NCI-H128 (cell line): ENCODE results near the gene HSPA12A.

Experiments
- DNase-seq: peaks from one replicate; lab custom pipeline; 2025; ENCODE audit not compliant: unreplicated experiment; lab: John Stamatoyannopoulos, UW

HSPA12A gene

DNA sequence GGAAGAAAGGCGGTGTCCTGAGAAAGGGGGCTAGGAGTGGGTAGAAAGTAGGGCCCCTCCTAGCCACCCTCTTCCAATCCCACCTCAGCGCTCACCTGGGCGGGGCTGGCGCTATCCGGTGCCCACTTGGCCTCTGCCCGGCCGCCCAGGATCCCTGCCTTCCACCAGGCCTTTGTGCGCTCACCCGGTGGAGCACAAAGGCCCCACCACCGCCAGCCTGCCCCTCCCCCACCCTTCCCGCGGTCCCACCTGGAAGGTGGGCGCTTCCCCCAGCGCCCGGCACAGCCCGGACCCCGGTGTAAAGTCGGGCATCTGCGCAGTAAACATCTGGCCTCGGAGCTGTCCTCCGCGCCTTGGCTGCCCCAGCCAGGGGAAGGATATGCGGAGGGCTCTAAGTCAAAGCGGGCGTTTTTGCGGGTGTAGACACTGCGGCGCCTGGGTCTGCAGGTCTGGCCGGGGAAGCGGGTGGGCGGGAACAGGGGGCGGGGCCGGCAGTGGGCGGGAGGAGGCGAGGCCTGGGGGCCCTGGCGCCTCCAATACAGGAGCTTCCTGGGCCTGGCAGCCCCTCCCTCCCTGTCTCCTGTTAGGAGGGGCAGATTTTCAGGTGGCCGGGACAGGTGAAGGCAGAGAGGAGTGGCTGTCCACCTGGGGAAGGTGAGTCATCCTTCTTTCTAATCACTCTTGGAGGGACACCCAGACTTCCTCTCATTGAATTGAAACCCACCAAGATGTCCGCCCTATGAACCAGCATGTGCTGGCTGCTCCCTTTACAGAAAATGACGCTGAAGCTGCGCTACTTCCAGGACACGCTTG, 72.3 kb downstream of the HSPA12A start:
- DNase-seq, result no peak

DNA sequence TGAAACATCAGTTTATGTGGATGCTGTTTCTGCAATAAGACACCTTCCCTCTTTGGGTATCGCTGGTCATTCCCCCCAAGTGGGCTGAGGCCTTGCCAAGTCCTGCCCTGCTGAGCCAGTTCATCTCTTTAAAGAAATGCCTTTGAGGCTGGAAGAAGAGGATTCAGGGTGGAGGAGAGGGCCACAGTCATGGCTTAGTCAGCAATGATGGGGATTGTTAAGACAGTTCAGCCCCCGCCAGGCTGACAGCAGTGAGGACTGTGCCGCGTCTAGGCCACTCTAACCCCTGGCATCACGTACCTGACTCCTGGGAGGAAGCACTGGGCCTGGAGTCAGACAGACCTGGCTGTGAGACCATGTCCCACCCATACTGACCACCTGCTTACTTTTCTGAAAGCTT, 73.3 kb downstream of the HSPA12A start:
- DNase-seq, result no peak

DNA sequence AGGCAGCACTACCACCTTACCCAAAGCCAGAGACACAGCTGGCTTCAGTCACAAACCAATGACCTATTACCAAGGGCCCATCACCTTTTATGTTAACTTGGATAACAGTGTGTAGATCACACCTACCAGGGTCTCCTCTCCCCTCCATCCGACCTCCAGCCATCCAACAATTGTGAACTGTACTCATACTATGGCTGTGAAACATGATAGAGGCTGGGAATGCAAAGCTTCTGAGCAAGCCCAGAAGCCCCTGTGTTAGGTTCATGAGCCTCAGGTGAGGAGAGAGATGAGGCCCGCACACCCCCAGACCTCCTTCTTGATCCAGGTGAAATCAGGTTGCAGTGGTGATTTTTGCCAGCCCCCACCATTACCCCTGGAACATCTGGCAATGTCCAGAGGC, 73.9 kb downstream of the HSPA12A start:
- DNase-seq, result no peak

DNA sequence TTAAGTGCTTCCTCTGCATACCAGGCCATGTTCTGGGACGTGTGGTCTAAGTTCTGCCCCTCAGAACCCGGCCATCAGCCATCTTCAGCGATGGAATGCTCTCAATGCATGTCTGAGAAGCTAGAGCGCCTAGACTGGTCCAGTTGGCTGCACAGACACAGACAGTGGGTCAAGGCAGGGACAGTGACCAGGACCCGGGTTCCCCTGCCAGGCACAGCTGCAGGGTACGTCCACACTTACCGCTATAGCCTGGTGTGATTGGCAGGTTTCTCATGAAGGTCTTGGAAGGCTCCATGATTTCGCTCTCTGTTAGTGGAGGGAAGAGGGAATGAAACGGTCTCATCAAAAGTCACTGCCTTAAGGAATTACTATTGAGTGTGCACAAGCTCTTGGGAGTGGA, 74.3 kb downstream of the HSPA12A start:
- DNase-seq, result no peak

DNA sequence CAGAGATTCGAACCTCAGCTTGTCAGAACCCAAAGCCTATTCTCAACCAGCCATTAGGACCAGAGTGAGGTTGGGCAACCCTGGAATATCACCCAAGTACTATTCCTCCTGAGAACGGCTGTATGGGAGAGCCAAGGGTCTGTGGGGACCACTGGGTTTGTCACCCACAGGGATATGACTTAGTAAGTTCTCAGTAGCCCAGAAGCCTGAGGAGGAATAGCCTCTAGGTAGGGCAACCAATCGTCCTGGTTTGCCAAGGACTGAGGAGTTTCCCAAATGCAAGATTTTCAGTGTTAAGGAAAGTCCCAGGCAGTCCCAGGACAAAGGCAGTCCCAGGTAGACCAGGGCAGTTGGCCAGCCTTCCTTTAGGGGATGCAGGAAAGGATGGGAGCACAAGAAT, 74.9 kb downstream of the HSPA12A start:
- DNase-seq, result no peak

DNA sequence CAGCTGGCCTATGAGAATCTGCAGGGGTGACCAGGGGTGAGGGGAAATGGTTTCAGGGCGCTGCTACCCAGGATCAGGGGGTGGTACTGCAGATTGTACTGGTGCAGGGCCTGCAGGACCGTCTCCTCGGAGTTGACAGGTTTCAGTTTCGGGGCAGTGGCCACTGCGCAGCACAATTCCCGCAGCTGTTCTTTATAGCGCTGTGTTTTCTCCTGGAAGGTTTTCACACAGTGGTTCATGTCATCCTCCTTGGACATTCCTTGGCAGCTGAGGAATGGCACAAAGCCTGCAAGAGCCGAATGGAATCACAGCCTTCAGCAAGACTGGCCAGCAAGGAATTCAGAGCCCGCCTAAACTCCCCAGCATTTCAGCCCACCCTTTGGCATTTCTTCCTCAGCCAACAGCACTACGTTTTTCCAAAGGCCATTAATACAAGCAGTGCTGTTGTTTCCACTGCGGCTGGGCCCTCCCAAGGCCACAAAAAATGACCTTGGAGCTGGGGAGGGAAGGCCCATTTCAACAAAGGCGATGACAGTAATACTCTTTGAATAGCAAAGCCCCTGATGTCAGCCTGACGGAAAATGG, 76.7 kb downstream of the HSPA12A start:
- DNase-seq, result no peak

DNA sequence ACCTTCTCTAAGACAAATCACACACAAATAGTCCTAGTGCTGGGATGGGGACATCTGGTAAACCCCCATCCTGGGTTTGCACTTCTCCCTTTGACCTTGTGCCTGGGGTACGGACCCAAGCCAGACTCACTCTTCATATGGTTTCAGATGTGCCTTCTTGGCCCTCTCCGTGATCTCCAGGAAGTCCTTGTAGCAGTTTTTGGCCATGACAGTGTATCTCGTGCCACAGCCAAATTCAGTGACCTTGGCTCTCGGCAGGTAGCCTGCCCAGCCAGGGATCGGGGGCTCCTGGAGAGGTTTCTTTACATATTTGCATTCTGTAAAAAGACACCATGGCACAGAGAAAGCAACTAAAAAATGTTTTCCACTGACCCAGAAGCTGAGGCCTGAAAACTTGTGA, 77.7 kb downstream of the HSPA12A start:
- no peak for DNase-seq

DNA sequence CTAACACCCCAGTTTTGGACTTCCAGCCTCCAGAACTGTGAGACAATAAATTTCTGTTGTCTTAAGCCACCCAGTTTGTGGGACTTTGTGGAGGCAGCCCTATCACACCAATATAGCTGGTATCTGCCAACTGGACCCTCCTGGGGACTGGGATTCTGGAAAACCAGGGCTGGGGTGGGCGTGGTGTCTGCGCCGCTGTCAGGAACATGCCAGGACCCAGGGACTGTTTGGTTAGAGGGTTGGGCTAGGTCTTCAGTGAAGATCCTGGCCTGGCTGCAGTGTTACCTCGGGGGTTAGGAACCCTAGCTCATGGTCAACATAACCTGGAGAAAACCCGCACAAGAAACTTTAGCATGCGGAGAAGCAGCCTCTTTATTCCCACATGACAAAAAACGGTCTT, 79.0 kb downstream of the HSPA12A start:
- DNase-seq, result no peak

DNA sequence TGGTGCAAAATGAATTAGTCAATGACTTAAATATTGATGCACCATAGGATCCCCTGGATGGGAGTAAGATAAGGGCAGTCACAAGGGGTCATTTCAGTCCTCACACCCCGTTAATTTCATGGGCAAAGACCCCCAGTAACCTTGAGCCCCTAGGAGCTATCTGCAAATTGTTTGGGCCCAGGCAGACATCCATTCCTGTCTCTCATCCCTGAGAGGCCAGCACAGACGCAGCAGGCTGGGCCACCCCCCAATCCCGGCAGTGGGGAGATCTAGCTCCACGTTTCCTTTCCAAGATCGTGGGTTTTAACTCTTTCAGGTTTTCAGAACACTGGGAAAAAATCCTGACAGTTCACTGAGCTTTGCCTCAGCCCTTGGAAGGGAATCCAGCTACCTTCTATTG, 81.5 kb downstream of the HSPA12A start:
- no peak for DNase-seq

DNA sequence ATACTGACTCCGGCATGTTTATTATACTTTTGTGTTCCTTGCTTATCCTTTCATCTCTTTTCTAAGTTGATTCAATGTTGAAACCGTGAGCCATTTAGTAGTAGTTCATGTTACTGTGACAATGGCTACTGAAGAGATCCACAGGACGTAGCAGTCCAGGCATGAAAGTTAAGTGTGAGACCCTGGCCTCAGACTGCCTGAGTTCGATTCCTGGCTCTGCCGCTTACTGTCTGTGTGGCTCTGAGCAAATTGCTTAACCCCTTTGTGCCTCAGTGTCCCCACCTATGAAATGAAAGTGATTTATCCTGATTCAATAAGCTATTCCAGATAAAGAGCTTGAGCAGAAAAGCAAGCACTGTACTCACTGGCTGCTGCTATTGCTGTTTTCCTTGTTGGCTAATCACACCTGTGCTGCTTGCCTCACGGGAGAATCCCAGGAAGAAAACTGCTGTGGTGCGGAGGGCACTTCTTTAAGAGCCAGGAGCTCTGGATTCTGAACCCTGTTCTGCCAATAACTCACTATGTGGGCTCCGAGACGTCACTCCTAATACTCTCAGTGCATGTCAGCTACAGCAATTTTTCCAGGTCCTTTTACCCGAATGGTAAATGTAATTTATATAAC, 83.2 kb downstream of the HSPA12A start:
- no peak for DNase-seq

DNA sequence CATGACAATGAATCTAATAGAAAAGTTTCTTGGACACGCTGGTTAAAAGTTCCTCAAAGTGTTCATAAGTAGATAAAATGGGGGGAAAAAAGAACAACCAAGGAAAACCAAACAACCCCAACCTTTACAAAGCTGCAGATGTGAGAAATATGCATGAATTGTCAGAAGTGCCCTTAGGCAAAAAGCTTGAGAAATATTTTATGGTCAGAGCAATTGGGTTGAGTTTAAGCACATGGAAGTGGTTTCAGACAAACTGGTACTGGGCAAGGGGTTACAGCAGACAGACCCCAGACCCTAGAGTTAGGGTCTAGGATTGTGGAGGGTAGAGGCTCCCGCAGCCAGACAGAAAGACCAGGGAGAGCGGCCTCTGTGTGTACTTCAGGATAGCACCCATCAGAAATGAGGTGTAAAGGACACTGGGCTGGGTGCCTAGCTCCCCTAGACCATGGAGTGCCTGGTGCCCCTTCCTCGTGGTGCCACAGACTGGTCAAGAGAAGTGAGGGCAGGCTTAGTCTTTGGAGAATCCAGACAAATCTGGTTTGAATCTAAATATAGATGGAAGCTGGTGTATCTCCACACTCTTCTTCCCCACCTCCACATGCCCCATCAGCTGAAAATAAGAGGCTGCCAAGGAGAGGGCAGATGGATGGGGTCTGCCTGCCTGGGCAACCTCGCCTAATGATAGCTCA, 84.4 kb downstream of the HSPA12A start:
- DNase-seq, result no peak

DNA sequence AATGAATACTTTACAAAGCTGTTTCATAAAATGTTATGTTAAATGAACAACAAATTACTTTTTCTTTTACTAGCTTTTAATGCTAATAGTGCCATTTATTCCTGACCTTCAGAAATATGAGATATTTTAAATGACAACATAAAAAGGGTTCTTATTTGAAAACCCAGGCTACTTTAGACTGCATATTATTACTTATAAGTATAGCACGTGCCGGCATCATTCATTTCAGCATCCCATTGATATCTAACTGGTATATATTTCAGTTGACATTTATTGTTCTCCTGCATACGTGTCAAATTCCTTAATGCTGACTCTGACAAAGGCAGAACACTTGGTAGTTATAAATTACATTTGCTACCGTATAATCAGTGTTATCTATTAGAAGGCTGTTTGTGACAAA, 86.3 kb downstream of the HSPA12A start:
- no peak for DNase-seq

DNA sequence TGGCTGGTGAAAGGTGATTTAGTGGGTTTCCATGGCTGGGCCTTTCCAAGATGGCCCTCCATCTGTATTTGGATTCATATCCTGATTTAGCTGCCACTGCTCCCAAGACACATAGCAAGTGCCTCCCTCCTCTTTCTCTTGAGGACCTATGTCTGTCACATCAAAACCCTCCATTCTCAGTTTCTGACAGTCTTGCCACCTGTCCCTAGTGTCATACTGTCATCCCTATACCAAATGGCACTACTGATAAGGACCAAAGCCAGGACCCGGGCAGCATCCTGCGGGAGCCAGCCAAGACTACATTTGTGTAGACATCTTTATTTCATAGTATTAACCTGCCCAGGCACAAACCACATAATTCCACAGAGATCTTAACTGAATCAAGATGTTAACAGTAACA, 86.8 kb downstream of the HSPA12A start:
- DNase-seq, result no peak

DNA sequence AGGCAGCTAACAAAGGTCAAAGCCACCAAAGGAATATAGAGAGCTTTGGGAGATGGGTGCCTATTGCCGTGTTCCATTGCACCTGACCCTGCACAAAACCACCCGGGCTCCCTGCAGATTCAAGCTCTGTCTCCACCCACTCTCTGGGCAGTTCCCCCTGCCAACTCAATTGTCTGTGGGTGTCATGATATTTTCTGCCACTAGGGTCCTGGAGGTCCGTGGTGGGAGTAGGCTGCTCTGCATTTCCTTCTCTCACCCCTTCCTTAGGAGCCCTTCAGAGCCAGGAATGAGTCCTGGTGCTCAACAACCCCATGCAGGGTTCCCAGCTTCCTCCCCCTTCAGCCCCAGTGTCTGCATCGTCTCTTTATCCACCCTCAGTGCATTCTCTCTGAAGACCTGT, 87.5 kb downstream of the HSPA12A start:
- no peak for DNase-seq

DNA sequence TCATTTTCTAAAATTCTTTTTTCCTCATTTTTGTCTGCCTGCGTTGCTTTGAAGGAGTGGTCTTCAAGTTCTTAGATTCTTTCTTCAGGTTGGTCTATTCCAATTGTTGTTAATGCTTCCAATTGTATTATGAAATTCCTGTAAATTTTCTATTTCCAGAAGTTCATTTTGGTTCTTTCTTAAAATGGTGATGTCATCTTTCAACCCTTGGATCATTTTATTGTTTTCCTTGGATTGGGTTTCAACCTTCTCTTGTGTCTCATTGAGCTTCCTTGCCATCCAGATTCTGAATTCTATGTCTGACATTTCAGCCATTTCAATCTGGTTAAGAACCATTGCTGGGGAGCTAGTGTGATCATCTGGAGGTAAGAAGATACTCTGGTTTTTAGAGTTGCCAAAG, 88.5 kb downstream of the HSPA12A start:
- no peak for DNase-seq

DNA sequence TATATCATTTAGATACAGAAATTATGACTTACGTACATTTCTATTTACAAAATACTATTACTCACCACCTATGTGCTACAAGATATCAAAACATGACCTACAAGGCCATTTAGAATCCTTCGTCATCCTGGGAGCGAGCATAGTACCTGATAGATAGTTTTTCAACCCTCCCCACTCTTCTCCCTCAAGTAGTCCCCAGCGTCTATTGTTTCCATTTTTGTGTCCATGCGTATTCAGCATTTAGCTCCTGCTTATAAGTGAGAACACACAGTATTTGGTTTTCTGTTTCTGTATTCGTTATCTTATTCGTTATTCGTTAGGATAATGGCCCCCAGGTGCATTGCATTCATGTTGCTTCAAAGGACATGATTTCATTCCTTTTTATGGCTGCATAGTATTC, 93.5 kb downstream of the HSPA12A start:
- DNase-seq, result no peak

DNA sequence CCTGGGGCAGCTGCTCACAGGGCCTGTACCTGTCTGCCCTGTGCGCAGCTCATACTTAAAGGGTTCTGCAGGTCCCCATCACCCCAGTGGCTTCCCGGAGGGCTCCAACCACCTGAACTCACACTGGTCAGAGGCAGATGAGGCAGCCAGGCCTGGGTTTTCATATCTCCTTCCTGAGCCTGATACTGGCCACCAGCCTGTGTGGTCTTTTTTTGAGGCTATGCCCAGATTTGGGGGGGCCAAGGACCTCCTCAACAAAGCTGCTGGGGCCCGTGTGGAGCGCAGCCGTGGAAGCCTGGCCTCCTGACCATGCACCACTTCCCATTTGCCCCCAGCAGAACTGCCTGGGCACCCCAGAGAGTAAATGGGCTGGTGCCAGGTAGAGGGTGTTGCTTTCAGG, 95.9 kb downstream of the HSPA12A start:
- DNase-seq, result no peak

DNA sequence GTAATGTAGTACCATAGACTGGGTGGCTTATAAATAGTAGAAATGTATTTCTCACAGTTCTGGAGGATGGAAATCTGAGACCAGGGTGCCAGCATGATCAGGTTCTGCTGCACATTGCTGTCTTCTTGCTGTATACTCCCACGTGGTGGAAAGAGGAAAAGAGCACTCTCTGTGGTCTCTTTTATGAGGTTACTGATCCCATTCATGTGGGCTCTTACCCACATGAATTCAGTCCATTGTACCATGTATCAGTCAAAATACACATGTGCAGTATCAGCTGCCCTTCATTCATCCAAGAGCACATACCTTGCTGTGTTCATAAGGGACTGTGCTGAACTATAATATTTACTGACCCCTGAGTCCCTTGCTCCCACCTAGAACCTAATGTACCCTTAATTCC, 104.5 kb downstream of the HSPA12A start:
- DNase-seq, result no peak

DNA sequence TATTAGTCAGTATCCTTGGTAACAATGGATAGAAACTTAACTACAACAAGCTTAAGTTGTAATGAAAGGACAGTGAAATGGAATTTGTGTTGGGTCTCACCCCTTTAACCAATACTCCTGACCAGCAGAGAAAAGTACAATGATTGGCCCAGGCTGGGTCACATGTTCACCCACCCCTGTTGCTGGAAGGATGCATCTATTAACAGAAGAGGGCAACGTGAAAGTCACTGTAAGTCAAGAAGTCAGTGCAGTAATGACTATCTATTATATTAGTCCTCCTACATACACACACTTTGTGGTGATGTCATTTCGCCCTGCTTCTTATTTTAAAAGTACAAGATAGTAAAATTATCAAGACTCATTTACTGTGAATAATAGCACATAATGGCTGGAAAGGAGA, 105.4 kb downstream of the HSPA12A start:
- DNase-seq, result no peak

DNA sequence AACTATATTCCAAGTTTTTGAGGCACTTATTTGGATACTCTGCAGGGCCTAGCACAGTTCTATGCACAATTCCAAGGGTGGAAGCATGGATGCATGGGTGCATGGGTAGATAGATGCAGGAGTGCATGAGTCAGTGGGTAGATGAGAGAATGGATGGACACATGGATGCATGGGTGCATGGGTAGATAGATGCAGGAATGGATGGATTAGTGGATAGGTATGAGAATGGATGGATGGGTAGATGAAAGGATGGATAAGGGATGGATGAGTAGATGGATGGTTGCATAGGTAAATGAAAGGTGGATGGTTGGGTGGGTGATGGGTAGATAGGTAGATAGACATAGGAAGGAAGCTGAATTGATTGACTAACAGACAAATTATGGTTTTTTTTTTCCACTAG, 106.0 kb downstream of the HSPA12A start:
- no peak for DNase-seq

DNA sequence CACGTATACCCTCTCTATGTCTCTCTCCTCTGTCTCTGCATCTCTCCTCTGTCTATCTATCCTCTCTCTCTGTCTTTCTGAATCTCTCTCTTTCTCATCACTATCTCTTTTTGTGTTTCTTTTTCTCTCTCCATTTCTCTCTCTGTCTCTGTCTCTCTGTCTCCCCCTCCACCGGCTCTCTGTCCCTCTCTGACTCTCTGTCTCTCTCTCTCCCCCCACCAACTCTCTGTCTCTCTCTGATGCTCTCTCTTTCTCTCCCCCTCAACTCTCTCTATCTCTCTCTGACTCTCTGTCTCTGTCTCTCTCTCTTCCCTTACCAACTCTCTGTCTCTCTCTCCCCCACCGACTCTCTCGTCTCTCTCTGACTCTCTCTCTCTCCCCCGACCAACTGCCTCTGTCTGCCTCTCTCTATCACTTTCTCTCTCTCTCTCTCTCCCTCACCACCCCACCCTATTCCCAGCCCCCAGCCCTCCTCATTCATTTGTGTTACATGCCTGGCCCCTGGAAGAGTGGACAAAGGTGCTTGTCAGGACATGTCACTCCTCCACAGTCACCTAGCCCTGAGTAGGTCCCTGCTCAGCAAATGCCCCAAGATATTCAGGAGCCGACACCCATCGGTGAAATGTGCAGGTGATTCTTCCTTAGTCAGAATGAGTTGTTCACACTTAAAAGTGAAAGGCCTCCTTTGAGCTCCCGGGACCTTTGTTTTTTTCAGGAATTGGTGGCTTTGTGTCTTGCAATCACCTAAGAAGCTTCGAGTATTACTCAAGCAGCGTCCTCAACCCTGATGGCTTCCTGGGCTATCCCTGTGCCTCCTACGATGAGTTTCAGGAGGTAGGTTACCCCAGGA, 108.0 kb downstream of the HSPA12A start:
- DNase-seq, result no peak
